Spleen (tissue), 7 donors: ENCODE results near the gene CLDN12.
"Not testable (repeated sequence)": the region's sequence is repeated elsewhere in the genome, so short reads cannot be mapped to it uniquely, and the experiment has no call there.

Experiments
- POLR2A ChIP-seq, 3 donors: fragments of 450-650 bp; IDR thresholded peaks; one replicate each; pipeline ENCODE4 v1.5.1; 2017; ENCODE audit warnings: antibody characterized with exemption in 3 of 3, mild to moderate bottlenecking in 1 of 3
- TF ChIP-seq, protein P1 (sequence below), 11 experiments: fragments of 200-600 bp in 7 of 11; fragments of 450-650 bp in 4 of 11; sonication (generic) in 4 of 11; IDR thresholded peaks in 8 of 11; conservative IDR thresholded peaks in 3 of 11; 1 replicate in 7 of 11; 2 replicates in 4 of 11; pipeline versions ENCODE4 v1.4.0 to v1.8.0; 2016 to 2021; ENCODE audit warnings: antibody characterized with exemption in 11 of 11, inconsistent platforms in 4 of 11, mild to moderate bottlenecking in 1 of 11
- donor health status: DM: no; HTN: no; CAD: no; lungs with moderate emphysema.
- donor health status: DM: no; HTN: no; CAD: no.
- donor health status: DM: no; HTN: no; CAD: no.

DNA sequence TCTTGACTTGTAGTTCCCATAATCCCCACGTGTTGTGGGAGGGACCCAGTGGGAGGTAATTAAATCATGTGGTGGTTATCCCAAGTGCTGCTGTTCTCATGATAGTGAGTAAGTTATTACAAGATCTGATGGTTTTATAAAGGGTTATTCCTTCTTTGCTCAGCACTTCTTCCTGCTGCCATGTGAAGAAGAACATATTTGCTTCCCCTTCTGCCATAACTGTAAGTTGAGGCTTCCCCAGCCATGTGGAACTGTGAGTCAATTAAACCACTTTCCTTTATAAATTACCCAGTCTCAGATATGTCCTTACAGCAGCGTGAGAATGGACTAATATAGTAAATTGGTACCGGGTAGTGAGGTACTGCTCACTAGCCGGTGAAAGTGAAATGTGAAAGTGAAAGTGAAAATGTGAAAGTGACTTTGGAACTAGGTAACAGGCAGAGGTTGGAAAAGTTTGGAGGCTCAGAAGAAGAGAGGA, 59.9 kb downstream of the CLDN12 start:
- TF ChIP-seq POLR2A (IDR thresholded peaks at IDR 0.05) = not testable (repeated sequence)
- TF ChIP-seq, protein P1, sequence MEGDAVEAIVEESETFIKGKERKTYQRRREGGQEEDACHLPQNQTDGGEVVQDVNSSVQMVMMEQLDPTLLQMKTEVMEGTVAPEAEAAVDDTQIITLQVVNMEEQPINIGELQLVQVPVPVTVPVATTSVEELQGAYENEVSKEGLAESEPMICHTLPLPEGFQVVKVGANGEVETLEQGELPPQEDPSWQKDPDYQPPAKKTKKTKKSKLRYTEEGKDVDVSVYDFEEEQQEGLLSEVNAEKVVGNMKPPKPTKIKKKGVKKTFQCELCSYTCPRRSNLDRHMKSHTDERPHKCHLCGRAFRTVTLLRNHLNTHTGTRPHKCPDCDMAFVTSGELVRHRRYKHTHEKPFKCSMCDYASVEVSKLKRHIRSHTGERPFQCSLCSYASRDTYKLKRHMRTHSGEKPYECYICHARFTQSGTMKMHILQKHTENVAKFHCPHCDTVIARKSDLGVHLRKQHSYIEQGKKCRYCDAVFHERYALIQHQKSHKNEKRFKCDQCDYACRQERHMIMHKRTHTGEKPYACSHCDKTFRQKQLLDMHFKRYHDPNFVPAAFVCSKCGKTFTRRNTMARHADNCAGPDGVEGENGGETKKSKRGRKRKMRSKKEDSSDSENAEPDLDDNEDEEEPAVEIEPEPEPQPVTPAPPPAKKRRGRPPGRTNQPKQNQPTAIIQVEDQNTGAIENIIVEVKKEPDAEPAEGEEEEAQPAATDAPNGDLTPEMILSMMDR (IDR thresholded peaks at IDR 0.05 in 8 of 11, conservative IDR thresholded peaks at IDR 0.05 in 3 of 11) = not testable (repeated sequence)
